Measurements from ENCODE around the gene RFC5.
"Not testable (repeated sequence)": the region's sequence is repeated elsewhere in the genome, so short reads cannot be mapped to it uniquely, and the experiment has no call there.

RFC5 gene

DNA sequence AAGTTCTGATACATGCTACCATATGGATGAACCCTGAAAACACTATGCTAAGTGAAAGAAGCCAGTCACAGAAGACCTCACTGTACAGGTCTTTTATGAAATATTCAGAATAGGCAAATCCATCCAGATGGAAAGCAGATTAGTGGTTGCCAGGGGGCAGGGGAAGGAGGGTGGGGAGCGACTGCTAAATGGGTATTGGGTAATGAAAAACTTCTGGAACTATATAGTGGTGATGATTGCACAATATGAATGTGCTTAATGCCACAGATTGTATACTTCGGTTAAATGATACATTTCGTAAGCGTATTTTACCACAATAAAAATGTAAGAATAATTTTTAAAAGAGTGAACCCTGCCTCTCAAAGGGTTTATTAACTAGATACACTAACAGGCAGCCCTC, 35.9 kb upstream of the RFC5 start:
- no peak overlapping the region for H3K27ac ChIP-seq (ENCODE audit: low read depth, low read length)

DNA sequence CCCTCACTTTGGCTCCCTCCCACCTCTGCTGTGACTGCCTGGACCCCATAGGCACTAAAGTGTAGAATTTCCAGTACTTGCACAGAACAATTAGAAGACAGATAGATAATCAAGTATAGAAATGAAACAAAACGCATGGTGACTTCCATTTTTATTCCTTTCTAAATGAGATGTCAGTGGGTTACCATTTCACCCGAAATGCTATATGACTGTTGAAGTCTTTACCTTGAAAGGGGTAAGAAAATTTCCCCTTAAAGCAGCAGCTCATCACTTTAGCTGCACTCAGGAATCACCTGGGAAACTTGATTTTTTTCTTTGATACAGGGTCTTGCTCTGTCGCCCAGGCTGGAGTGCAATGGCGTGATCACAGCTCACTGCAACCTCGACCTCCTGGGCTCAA, 35.2 kb upstream of the RFC5 start:
- H3K4me1 ChIP-seq (ENCODE audit: control insufficient read depth in 1 of 2, insufficient read depth in 2 of 2, low read length in 2 of 2): no peaks in the 10 kb centered on the region
- no peaks in the 10 kb centered on the region for H3K36me3 ChIP-seq (ENCODE audit: control insufficient read depth in 1 of 2, insufficient read depth in 2 of 2, low read length in 2 of 2)
- no peaks in the 10 kb centered on the region for H3K9me3 ChIP-seq (ENCODE audit: control insufficient read depth in 1 of 2, low read length in 2 of 2)
- no peak overlapping the region for H3K9ac ChIP-seq (ENCODE audit: low read depth in 1 of 2, low read length in 2 of 2)
- no peaks in the 10 kb centered on the region for H3K27me3 ChIP-seq (ENCODE audit: control insufficient read depth in 1 of 2, insufficient read depth in 2 of 2, low read length in 2 of 2)
- no peak overlapping the region for H3K27ac ChIP-seq (ENCODE audit: low read depth, low read length)
- H3K4me3 ChIP-seq (ENCODE audit: low read depth in 1 of 2, low read length in 2 of 2): no peak overlapping the region

More for the DNA sequence above, 35.9 kb upstream of the RFC5 start:
- no peak overlapping the region for H3K4me3 ChIP-seq (ENCODE audit: low read depth in 1 of 2, low read length in 2 of 2)
- no peaks in the 10 kb centered on the region for H3K27me3 ChIP-seq (ENCODE audit: control insufficient read depth in 1 of 2, insufficient read depth in 2 of 2, low read length in 2 of 2)
- H3K36me3 ChIP-seq (ENCODE audit: control insufficient read depth in 1 of 2, insufficient read depth in 2 of 2, low read length in 2 of 2): no peaks in the 10 kb centered on the region
- H3K4me1 ChIP-seq (ENCODE audit: control insufficient read depth in 1 of 2, insufficient read depth in 2 of 2, low read length in 2 of 2): no peaks in the 10 kb centered on the region
- H3K9me3 ChIP-seq (ENCODE audit: control insufficient read depth in 1 of 2, low read length in 2 of 2): no peaks in the 10 kb centered on the region
- no peak overlapping the region for H3K9ac ChIP-seq (ENCODE audit: low read depth in 1 of 2, low read length in 2 of 2)

DNA sequence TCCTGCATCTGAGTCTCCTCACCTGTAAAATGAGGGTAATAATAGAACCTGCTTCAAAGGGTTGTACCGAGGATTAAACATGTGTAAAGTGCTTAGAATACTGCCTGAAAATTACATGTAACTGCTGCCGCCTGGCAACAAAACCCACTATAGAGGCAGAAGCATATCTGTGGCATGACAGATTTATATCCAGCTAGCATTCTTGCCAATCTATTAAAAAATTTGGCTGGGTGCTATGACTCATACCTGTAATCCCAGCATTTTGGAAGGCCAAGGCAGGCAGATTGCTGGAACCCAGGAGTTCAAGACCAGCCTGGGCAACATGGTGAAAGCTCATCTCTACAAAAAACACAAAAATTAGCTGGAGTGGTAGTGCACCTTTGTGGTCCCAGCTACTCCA, 31.3 kb upstream of the RFC5 start:
- H3K4me1 ChIP-seq (ENCODE audit: control insufficient read depth in 1 of 2, insufficient read depth in 2 of 2, low read length in 2 of 2): no peaks in the 10 kb centered on the region
- no peaks in the 10 kb centered on the region for H3K36me3 ChIP-seq (ENCODE audit: control insufficient read depth in 1 of 2, insufficient read depth in 2 of 2, low read length in 2 of 2)
- H3K27me3 ChIP-seq (ENCODE audit: control insufficient read depth in 1 of 2, insufficient read depth in 2 of 2, low read length in 2 of 2): no peaks in the 10 kb centered on the region
- no peak overlapping the region for H3K27ac ChIP-seq (ENCODE audit: low read depth, low read length)
- H3K9ac ChIP-seq (ENCODE audit: low read depth in 1 of 2, low read length in 2 of 2): no peak overlapping the region
- H3K4me3 ChIP-seq (ENCODE audit: low read depth in 1 of 2, low read length in 2 of 2): no peak overlapping the region
- no peaks in the 10 kb centered on the region for H3K9me3 ChIP-seq (ENCODE audit: control insufficient read depth in 1 of 2, low read length in 2 of 2)

DNA sequence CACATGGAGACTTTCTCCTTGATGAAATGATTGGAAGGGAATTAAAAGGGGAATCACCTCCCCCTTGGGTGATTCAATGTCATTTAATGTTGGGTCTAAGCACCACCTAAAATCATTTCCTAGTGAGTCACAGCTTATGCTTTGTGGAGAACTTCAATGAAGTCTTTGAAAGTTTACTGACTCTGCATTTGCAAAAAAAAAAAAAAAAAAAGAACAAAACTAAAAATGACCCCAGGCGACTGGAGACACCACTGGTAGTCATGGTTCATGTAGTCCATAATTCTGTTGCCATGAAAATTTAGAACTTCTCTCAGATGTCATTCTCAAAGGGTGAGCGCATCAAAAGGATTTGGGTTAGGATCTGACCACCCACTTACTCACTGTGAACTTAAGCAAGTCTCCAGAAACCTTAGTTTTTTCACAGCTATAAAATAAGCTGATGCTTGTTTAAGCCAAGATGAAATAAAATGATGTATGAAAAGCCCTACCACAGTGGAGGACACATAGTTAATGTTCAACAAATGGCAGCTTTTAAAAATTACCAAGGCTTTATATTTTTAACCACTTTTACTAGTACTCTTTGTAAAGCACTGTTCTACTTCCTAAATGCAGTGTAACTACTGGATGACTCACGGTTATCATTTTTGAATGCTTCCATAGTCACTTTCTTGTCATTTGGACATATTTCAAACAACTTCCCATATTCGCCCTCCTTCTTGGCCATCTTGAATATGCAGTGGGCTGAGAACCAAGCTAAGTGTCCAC, 29.6 kb upstream of the RFC5 start:
- no peaks in the 10 kb centered on the region for H3K9me3 ChIP-seq (ENCODE audit: control insufficient read depth in 1 of 2, low read length in 2 of 2)
- no peaks in the 10 kb centered on the region for H3K36me3 ChIP-seq (ENCODE audit: control insufficient read depth in 1 of 2, insufficient read depth in 2 of 2, low read length in 2 of 2)
- H3K27me3 ChIP-seq (ENCODE audit: control insufficient read depth in 1 of 2, insufficient read depth in 2 of 2, low read length in 2 of 2): no peaks in the 10 kb centered on the region
- H3K27ac ChIP-seq (ENCODE audit: low read depth, low read length): no peak overlapping the region
- no peak overlapping the region for H3K9ac ChIP-seq (ENCODE audit: low read depth in 1 of 2, low read length in 2 of 2)
- no peaks in the 10 kb centered on the region for H3K4me1 ChIP-seq (ENCODE audit: control insufficient read depth in 1 of 2, insufficient read depth in 2 of 2, low read length in 2 of 2)
- H3K4me3 ChIP-seq (ENCODE audit: low read depth in 1 of 2, low read length in 2 of 2): no peak overlapping the region

DNA sequence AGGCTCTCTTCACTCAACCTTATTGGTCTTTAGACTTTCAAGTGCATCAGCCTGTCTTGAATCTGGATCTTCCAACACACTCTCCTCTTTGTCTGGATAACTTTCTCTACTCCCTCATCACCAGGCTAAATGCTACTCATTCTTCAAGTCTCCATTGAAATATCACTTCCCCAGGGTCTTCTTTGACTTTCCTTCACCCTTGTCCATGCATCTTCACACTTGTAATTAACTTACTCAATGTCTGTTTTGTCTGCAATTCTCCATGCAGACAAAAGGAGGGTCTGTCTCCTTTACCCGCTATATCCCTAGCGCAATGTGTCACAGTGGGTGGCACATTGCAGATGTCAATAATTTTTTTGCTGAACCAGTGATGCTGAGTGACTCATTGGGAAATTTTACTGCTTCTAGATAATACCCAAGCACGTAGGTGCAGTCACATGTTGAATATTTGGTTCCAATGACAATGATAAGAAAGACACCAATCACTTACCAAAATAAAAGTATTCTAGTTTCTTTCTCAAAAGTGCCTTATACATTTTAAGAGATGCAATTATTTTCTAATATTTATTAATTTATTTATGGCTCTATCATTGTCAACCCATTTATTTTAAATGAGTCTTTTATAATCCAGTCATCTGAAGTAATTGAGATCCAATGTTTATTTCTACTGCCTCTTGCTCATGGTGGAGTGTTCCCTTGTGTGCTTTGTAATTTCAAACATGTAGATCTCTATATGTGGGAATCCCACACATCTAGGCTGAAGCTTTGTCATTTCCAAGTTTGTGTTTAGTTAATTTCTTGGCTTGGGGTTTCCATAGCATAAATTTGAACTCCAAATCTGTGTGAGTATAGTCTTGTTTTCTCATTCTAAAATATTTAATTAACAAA, 21.7 kb upstream of the RFC5 start:
- H3K9ac ChIP-seq (ENCODE audit: low read depth in 1 of 2, low read length in 2 of 2): no peak overlapping the region
- H3K4me1 ChIP-seq (ENCODE audit: control insufficient read depth in 1 of 2, insufficient read depth in 2 of 2, low read length in 2 of 2): no peaks in the 10 kb centered on the region
- no peaks in the 10 kb centered on the region for H3K36me3 ChIP-seq (ENCODE audit: control insufficient read depth in 1 of 2, insufficient read depth in 2 of 2, low read length in 2 of 2)
- no peaks in the 10 kb centered on the region for H3K27me3 ChIP-seq (ENCODE audit: control insufficient read depth in 1 of 2, insufficient read depth in 2 of 2, low read length in 2 of 2)
- H3K9me3 ChIP-seq (ENCODE audit: control insufficient read depth in 1 of 2, low read length in 2 of 2): no peaks in the 10 kb centered on the region
- no peak overlapping the region for H3K27ac ChIP-seq (ENCODE audit: low read depth, low read length)
- no peak overlapping the region for H3K4me3 ChIP-seq (ENCODE audit: low read depth in 1 of 2, low read length in 2 of 2)

DNA sequence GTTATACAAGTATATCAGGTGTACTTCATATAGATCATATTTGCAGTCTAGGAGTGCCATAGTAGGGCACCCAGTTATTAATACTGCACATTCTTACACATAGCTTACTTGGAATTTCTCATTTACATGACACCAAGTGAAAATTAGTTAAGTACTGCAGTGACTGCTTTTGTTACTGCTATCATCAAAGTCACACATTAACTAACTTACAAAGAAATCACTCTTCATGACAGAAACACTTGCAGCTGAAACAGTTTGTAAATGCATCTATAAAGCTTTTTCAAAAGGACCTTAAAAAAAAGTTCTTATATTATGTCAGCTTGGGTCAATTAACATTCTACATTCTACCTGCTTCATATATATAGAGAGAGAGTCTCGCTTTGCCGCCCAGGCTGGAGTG, 17.8 kb upstream of the RFC5 start:
- Histone ChIP-seq H3K27me3 (ENCODE audit: control insufficient read depth in 1 of 2, insufficient read depth in 2 of 2, low read length in 2 of 2) (no peaks in the 10 kb centered on the region), H3K4me1 (ENCODE audit: control insufficient read depth in 1 of 2, insufficient read depth in 2 of 2, low read length in 2 of 2) (no peaks in the 10 kb centered on the region), H3K36me3 (ENCODE audit: control insufficient read depth in 1 of 2, insufficient read depth in 2 of 2, low read length in 2 of 2) (no peaks in the 10 kb centered on the region), H3K9me3 (ENCODE audit: control insufficient read depth in 1 of 2, low read length in 2 of 2) (no peaks in the 10 kb centered on the region), H3K27ac (ENCODE audit: low read depth, low read length) (no peak overlapping the region), H3K4me3 (ENCODE audit: low read depth in 1 of 2, low read length in 2 of 2) (no peak overlapping the region), H3K9ac (ENCODE audit: low read depth in 1 of 2, low read length in 2 of 2) (no peak overlapping the region)

DNA sequence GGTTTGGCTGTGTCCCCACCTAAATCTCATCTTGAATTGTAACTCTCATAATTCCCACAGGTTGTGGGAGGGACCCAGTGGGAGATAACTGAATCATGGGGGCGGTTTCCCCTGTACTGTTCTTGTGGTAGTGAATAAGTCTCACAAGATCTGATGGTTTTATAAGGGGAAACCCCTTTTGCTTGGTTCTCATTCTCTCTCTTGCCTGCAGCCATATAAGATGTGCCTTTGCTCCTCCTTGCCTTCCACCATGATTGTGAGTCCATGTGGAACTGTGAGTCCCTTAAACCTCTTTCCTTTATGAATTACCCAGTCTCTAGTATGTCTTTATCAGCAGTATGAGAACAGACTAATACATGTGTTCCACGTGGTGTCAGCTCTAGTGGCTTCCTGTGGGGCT, 16.7 kb upstream of the RFC5 start:
- H3K27me3 ChIP-seq (ENCODE audit: control insufficient read depth in 1 of 2, insufficient read depth in 2 of 2, low read length in 2 of 2); H3K4me3 ChIP-seq (ENCODE audit: low read depth in 1 of 2, low read length in 2 of 2); H3K36me3 ChIP-seq (ENCODE audit: control insufficient read depth in 1 of 2, insufficient read depth in 2 of 2, low read length in 2 of 2); H3K9me3 ChIP-seq (ENCODE audit: control insufficient read depth in 1 of 2, low read length in 2 of 2); H3K9ac ChIP-seq (ENCODE audit: low read depth in 1 of 2, low read length in 2 of 2); H3K27ac ChIP-seq (ENCODE audit: low read depth, low read length); H3K4me1 ChIP-seq (ENCODE audit: control insufficient read depth in 1 of 2, insufficient read depth in 2 of 2, low read length in 2 of 2): not testable (repeated sequence)

DNA sequence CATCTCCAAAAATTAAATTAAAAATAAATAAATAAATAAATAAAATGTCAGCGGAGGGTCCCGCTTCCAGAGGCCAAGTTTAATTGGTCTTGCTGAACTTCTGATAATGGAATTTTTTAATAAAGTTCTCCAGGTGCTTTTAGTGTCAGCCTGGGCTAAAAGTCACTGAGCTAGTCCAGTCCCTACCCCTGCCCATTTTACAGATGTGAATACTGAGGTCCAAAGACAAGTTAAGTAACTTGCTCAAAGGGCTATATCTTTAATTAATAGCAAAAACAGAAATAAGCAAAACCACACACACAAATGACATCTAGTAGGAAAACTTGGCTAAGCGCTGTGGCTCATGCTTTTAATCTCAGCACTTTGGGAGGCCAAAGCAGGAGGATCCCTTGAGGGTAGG, 5.6 kb upstream of the RFC5 start:
- no peaks in the 10 kb centered on the region for H3K9me3 ChIP-seq (ENCODE audit: control insufficient read depth in 1 of 2, low read length in 2 of 2)
- H3K4me3 ChIP-seq (ENCODE audit: low read depth in 1 of 2, low read length in 2 of 2): no peak overlapping the region
- no peak overlapping the region for H3K27ac ChIP-seq (ENCODE audit: low read depth, low read length)
- H3K4me1 ChIP-seq (ENCODE audit: control insufficient read depth in 1 of 2, insufficient read depth in 2 of 2, low read length in 2 of 2): peaks cover 0 to under 1% of the 10 kb centered on the region in 2 donors
- no peak overlapping the region for H3K9ac ChIP-seq (ENCODE audit: low read depth in 1 of 2, low read length in 2 of 2)
- no peaks in the 10 kb centered on the region for H3K36me3 ChIP-seq (ENCODE audit: control insufficient read depth in 1 of 2, insufficient read depth in 2 of 2, low read length in 2 of 2)
- no peaks in the 10 kb centered on the region for H3K27me3 ChIP-seq (ENCODE audit: control insufficient read depth in 1 of 2, insufficient read depth in 2 of 2, low read length in 2 of 2)

DNA sequence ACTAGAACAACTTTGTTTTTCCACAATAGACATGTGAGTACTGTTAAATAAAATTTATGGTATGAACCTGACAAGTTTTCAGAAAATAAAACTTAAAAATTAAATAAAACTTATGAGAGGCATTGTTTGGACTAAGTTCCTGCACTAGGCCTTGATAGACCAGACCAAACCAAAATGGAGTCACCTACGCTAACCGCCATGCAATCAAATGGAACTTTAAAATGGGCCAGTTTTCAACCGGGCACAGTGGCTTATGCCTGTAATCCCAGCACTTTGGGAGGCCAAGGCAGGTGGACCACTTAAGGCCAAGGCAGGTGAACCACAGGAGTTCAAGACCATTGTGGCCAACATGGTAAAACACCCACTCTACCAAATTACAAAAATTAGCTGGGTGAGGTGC, 5.1 kb upstream of the RFC5 start:
- H3K9me3 ChIP-seq (ENCODE audit: control insufficient read depth in 1 of 2, low read length in 2 of 2): no peaks in the 10 kb centered on the region
- no peak overlapping the region for H3K9ac ChIP-seq (ENCODE audit: low read depth in 1 of 2, low read length in 2 of 2)
- peaks cover 0 to 5% of the 10 kb centered on the region in 2 donors for H3K4me1 ChIP-seq (ENCODE audit: control insufficient read depth in 1 of 2, insufficient read depth in 2 of 2, low read length in 2 of 2)
- no peak overlapping the region for H3K4me3 ChIP-seq (ENCODE audit: low read depth in 1 of 2, low read length in 2 of 2)
- H3K27me3 ChIP-seq (ENCODE audit: control insufficient read depth in 1 of 2, insufficient read depth in 2 of 2, low read length in 2 of 2): no peaks in the 10 kb centered on the region
- no peak overlapping the region for H3K27ac ChIP-seq (ENCODE audit: low read depth, low read length)
- no peaks in the 10 kb centered on the region for H3K36me3 ChIP-seq (ENCODE audit: control insufficient read depth in 1 of 2, insufficient read depth in 2 of 2, low read length in 2 of 2)

DNA sequence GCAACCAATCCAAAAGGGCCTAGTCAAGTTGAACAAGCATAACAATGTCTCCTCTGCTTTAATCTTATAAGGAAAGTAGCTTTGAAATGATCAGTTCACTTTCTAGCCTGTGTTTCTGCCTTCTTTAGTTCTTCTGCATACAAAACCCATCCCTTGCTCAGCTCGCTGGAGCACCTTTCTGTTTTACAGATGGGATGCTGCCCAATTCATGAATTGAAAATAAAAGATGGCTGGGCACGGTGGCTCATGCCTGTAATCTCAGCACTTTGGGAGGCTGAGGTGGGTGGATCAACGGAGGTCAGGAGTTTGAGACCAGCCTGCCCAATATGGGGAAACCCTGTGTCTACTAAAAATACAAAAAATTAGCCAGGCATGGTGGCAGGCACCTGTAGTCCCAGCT, 4.5 kb upstream of the RFC5 start:
- Histone ChIP-seq H3K4me1 (ENCODE audit: control insufficient read depth in 1 of 2, insufficient read depth in 2 of 2, low read length in 2 of 2) (peaks cover 0 to 6% of the 10 kb centered on the region in 2 donors), H3K4me3 (ENCODE audit: low read depth in 1 of 2, low read length in 2 of 2) (no peak overlapping the region), H3K36me3 (ENCODE audit: control insufficient read depth in 1 of 2, insufficient read depth in 2 of 2, low read length in 2 of 2) (no peaks in the 10 kb centered on the region), H3K9ac (ENCODE audit: low read depth in 1 of 2, low read length in 2 of 2) (no peak overlapping the region), H3K9me3 (ENCODE audit: control insufficient read depth in 1 of 2, low read length in 2 of 2) (no peaks in the 10 kb centered on the region), H3K27ac (ENCODE audit: low read depth, low read length) (no peak overlapping the region), H3K27me3 (ENCODE audit: control insufficient read depth in 1 of 2, insufficient read depth in 2 of 2, low read length in 2 of 2) (no peaks in the 10 kb centered on the region)

Measured in duodenal mucosa (tissue), 2 donors.